ENCODE data around the gene TMEM161A. TPM values are rescaled to one million over a fixed set of nuclear protein-coding genes. Genes with fewer than 3 reads are reported as not detected.

Gene TMEM161A
- total and polyA plus RNA-seq, 2 of the 13 experiments (the other 11 are each of a cell fraction or from before 2014, with no cell fraction given): 25.9 to 31.4 TPM

GRCh38 chr19:19171821-19172532 is 33.7 kb upstream of the TMEM161A start (continued):
- TF ChIP-seq ZGPAT (CRISPR knock-in tag; IDR thresholded peaks at IDR 0.05): peak; percentile 52; the same call in 1 of the 2 replicates
- TF ChIP-seq, protein P1, sequence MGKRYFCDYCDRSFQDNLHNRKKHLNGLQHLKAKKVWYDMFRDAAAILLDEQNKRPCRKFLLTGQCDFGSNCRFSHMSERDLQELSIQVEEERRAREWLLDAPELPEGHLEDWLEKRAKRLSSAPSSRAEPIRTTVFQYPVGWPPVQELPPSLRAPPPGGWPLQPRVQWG (CRISPR knock-in tag; IDR thresholded peaks at IDR 0.05; ENCODE audit: borderline replicate concordance, low read depth): no peak
- TF ChIP-seq ZNF704 (CRISPR knock-in tag; IDR thresholded peaks at IDR 0.05; ENCODE audit: borderline replicate concordance): no peak
- no peak; the same call in 1 of the 2 replicates for TF ChIP-seq ZFP41 (CRISPR knock-in tag; IDR thresholded peaks at IDR 0.05; ENCODE audit: borderline replicate concordance)
- no peak for TF ChIP-seq SATB2 (CRISPR knock-in tag; IDR thresholded peaks at IDR 0.05)
- TF ChIP-seq ZNF382 (CRISPR knock-in tag; IDR thresholded peaks at IDR 0.05; ENCODE audit: borderline replicate concordance): no peak
- TF ChIP-seq ZIK1 (CRISPR knock-in tag; IDR thresholded peaks at IDR 0.05; ENCODE audit: borderline replicate concordance, low read depth): no peak
- TF ChIP-seq MXI1 (IDR thresholded peaks at IDR 0.05; ENCODE audit: borderline replicate concordance, low read depth, low read length): no peak
- peak; percentile 64; the same call in 1 of the 2 replicates for TF ChIP-seq ZNF772 (CRISPR knock-in tag; IDR thresholded peaks at IDR 0.05)
- TF ChIP-seq ATF7-NPFF (CRISPR knock-in tag; IDR thresholded peaks at IDR 0.05; ENCODE audit: low read depth): no peak
- TF ChIP-seq RCOR2 (CRISPR knock-in tag; IDR thresholded peaks at IDR 0.05): no peak
- TF ChIP-seq ZNF331 (CRISPR knock-in tag; IDR thresholded peaks at IDR 0.05): peak; percentile 25; the same call in 1 of the 2 replicates
- no peak for TF ChIP-seq ZNF230 (CRISPR knock-in tag; IDR thresholded peaks at IDR 0.05)
- TF ChIP-seq FOXA3 (CRISPR knock-in tag; IDR thresholded peaks at IDR 0.05): peak; percentile 92
- TF ChIP-seq DRAP1 (CRISPR knock-in tag; IDR thresholded peaks at IDR 0.05): no peak
- no peak for TF ChIP-seq ZNF337 (CRISPR knock-in tag; IDR thresholded peaks at IDR 0.05; ENCODE audit: borderline replicate concordance, low read depth)
- no peak for TF ChIP-seq SETDB1 (CRISPR knock-in tag; IDR thresholded peaks at IDR 0.05; ENCODE audit: borderline replicate concordance)
- 0 out of 2 replicates have a peak, but pooled peaks have one; percentile 17 for TF ChIP-seq CTCF (CRISPR knock-in tag; IDR thresholded peaks at IDR 0.05)
- peak; percentile 57; the same call in 1 of the 2 replicates for TF ChIP-seq NFKB2 (CRISPR knock-in tag; IDR thresholded peaks at IDR 0.05; ENCODE audit: borderline replicate concordance)
- no peak for TF ChIP-seq MAFF (IDR thresholded peaks at IDR 0.05; ENCODE audit: low read depth, low read length)
- no peak for TF ChIP-seq GATA4 (IDR thresholded peaks at IDR 0.05; ENCODE audit: borderline replicate concordance, low read depth)
- TF ChIP-seq PCBP1 (IDR thresholded peaks at IDR 0.05; ENCODE audit: borderline replicate concordance, low read depth, low read length): peak; percentile 91; the same call in 1 of the 2 replicates
- TF ChIP-seq, protein P2, sequence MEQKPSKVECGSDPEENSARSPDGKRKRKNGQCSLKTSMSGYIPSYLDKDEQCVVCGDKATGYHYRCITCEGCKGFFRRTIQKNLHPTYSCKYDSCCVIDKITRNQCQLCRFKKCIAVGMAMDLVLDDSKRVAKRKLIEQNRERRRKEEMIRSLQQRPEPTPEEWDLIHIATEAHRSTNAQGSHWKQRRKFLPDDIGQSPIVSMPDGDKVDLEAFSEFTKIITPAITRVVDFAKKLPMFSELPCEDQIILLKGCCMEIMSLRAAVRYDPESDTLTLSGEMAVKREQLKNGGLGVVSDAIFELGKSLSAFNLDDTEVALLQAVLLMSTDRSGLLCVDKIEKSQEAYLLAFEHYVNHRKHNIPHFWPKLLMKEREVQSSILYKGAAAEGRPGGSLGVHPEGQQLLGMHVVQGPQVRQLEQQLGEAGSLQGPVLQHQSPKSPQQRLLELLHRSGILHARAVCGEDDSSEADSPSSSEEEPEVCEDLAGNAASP (CRISPR knock-in tag; IDR thresholded peaks at IDR 0.05; ENCODE audit: borderline replicate concordance): peak; percentile 68; the same call in 1 of the 2 replicates
